Keratinocyte (primary cell): ENCODE data around the gene COMT. TPM values are rescaled to one million over a fixed set of nuclear protein-coding genes. Genes with fewer than 3 reads are reported as not detected.

Source experiments
- DNase-seq: peaks from one replicate; pipeline ENCODE4 v3.0.0-alpha.2; 2011; ENCODE audit warnings: low read depth, missing footprints, low spot score
- FAIRE-seq: peaks from 2 replicates; lab custom pipeline; 2011; peaks lifted over from hg19 to GRCh38; lab: Jason Lieb, UNC
- H2AFZ ChIP-seq: 2 replicates; pipeline ENCODE4 v1.6.0; 2012; ENCODE audit warnings: low read length, control low read depth, inconsistent platforms; ENCODE audit not compliant: control insufficient read depth
- H3K27ac ChIP-seq: 2 replicates; pipeline ENCODE4 v1.5.1; 2011; ENCODE audit warnings: low read length; ENCODE audit not compliant: control insufficient read depth, insufficient read depth
- H3K27me3 ChIP-seq: 3 replicates; pipeline ENCODE4 v1.6.0; 2011; ENCODE audit warnings: low read length; ENCODE audit not compliant: control insufficient read depth, insufficient read depth; ENCODE audit errors: extremely low read depth
- H3K36me3 ChIP-seq, 2 experiments: 2 replicates in 1 of 2; 3 replicates in 1 of 2; pipeline ENCODE4 v1.5.1; 2011; ENCODE audit warnings: low read length in 2 of 2, mild to moderate bottlenecking in 1 of 2; ENCODE audit not compliant: control insufficient read depth in 2 of 2, insufficient read depth in 2 of 2; ENCODE audit errors: extremely low read depth in 1 of 2
- H3K4me1 ChIP-seq: 3 replicates; pipeline ENCODE4 v1.5.1; 2011; ENCODE audit warnings: low read length; ENCODE audit not compliant: control insufficient read depth, insufficient read depth; ENCODE audit errors: extremely low read depth
- H3K4me2 ChIP-seq: 3 replicates; pipeline ENCODE4 v1.6.0; 2011; ENCODE audit warnings: low read depth, low read length; ENCODE audit not compliant: control insufficient read depth, insufficient read depth; ENCODE audit errors: extremely low read depth
- H3K4me3 ChIP-seq, 3 experiments: fragments of 200-600 bp in 1 of 3; sonication (generic) in 1 of 3; 2 replicates in 2 of 3; 3 replicates in 1 of 3; pipeline ENCODE4 v1.5.1; 2011 to 2016; ENCODE audit warnings: low read length in 3 of 3, mild to moderate bottlenecking in 3 of 3, control low read depth in 2 of 3, inconsistent platforms in 1 of 3, low read depth in 1 of 3, mixed read lengths in 1 of 3, mixed run types in 1 of 3, moderate library complexity in 1 of 3; ENCODE audit not compliant: control insufficient read depth in 2 of 3, insufficient read depth in 2 of 3; ENCODE audit errors: extremely low read depth in 1 of 3
- H3K79me2 ChIP-seq: 2 replicates; pipeline ENCODE4 v1.6.0; 2012; ENCODE audit warnings: low read length; ENCODE audit not compliant: control insufficient read depth, insufficient read depth
- H3K9ac ChIP-seq: 3 replicates; pipeline ENCODE4 v1.6.0; 2011; ENCODE audit warnings: low read length; ENCODE audit not compliant: control insufficient read depth, insufficient read depth; ENCODE audit errors: extremely low read depth
- H3K9me1 ChIP-seq: 3 replicates; pipeline ENCODE4 v1.6.0; 2011; ENCODE audit warnings: low read length; ENCODE audit not compliant: control insufficient read depth, insufficient read depth; ENCODE audit errors: extremely low read depth
- H3K9me3 ChIP-seq: 2 replicates; pipeline ENCODE4 v1.5.1; 2012; ENCODE audit warnings: low read depth, low read length; ENCODE audit not compliant: control insufficient read depth
- H4K20me1 ChIP-seq: 3 replicates; pipeline ENCODE4 v1.6.0; 2011; ENCODE audit warnings: low read length; ENCODE audit not compliant: control insufficient read depth, insufficient read depth; ENCODE audit errors: extremely low read depth
- EZH2 ChIP-seq: IDR thresholded peaks from one replicate; pipeline ENCODE4 v1.6.1; 2012; ENCODE audit warnings: inconsistent platforms, mild to moderate bottlenecking, low read length, moderate library complexity
- dilution Hi-C: fragments of 300-500 bp; cut with MboI; formaldehyde crosslinking; loops from one replicate; pipeline ENCODE4 v1.7.0; 2020; ENCODE audit warnings: low sequenced_read_pairs; ENCODE audit not compliant: extremely low pct_ligation_motif_present
- polyA plus RNA-seq, 5 experiments: library from polyadenylated mRNA; depleted of rRNA in 3 of 5; stranded (reverse) in 3 of 5; stranded (forward) in 1 of 5; unstranded in 1 of 5; fragments of >200 nt; gene quantifications; 1 replicate in 1 of 5; 2 replicates in 3 of 5; 3 replicates in 1 of 5; pipeline versions ENCODE4 v1.2.1 to v1.2.3, GENCODE V29; 2011 to 2012; ENCODE audit warnings: missing spikeins in 2 of 5, low read depth in 1 of 5, low replicate concordance in 1 of 5
- TF ChIP-seq, protein P1 (sequence below), 3 experiments: IDR thresholded peaks in 1 of 3; conservative IDR thresholded peaks in 1 of 3; optimal IDR thresholded peaks in 1 of 3; 2 replicates in 2 of 3; 3 replicates in 1 of 3; pipeline versions ENCODE3 to v1.5.1; 2011; ENCODE audit warnings: low read length in 3 of 3, mild to moderate bottlenecking in 3 of 3, moderate library complexity in 2 of 3, control low read depth in 1 of 3, inconsistent platforms in 1 of 3; ENCODE audit not compliant: insufficient read depth in 2 of 3; ENCODE audit errors: extremely low read depth in 1 of 3

COMT gene
- polyA plus RNA-seq, 1 donor (not counting 4 experiments of a cell fraction or from before 2014, with no cell fraction given), result 139 TPM

DNA sequence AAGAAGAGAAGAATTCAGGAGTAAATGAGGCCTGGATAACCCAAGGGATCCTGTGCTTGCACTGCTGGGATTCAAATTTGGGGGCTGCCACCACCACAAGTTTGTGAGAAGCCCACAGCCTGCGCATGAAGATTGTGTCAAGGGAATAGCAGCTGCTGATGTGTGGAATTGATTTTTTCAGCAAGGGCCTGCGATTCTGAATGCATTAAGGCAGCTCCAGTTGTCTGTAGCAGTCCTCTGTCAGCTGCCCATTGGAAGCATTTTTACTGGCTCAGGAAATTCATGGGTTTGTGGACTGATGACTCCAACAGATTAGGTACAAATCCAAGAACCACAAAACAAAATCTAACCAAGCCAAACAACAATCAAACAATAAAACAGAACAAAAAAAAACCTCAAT is 61.1 kb downstream of the COMT start:
- no peak overlapping the region for H3K4me2 ChIP-seq
- H3K79me2 ChIP-seq, result no peaks in the 10 kb centered on the region
- no peaks in the 10 kb centered on the region for H4K20me1 ChIP-seq
- no peak overlapping the region for H3K4me3 ChIP-seq
- FAIRE-seq, result no peak
- no peak for DNase-seq
- TF ChIP-seq, protein P1, sequence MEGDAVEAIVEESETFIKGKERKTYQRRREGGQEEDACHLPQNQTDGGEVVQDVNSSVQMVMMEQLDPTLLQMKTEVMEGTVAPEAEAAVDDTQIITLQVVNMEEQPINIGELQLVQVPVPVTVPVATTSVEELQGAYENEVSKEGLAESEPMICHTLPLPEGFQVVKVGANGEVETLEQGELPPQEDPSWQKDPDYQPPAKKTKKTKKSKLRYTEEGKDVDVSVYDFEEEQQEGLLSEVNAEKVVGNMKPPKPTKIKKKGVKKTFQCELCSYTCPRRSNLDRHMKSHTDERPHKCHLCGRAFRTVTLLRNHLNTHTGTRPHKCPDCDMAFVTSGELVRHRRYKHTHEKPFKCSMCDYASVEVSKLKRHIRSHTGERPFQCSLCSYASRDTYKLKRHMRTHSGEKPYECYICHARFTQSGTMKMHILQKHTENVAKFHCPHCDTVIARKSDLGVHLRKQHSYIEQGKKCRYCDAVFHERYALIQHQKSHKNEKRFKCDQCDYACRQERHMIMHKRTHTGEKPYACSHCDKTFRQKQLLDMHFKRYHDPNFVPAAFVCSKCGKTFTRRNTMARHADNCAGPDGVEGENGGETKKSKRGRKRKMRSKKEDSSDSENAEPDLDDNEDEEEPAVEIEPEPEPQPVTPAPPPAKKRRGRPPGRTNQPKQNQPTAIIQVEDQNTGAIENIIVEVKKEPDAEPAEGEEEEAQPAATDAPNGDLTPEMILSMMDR (optimal IDR thresholded peaks at IDR 0.05 in 1 of 3, IDR thresholded peaks at IDR 0.05 in 1 of 3, conservative IDR thresholded peaks at IDR 0.05 in 1 of 3; ENCODE audit: extremely low read depth in 1 of 3, insufficient read depth in 2 of 3, low read length in 3 of 3), result no peak
- TF ChIP-seq EZH2, result no peak
- H3K27ac ChIP-seq, result no peak overlapping the region
- H3K9ac ChIP-seq, result no peak overlapping the region
- no peaks in the 10 kb centered on the region for H3K9me1 ChIP-seq
- no peaks in the 10 kb centered on the region for H3K36me3 ChIP-seq
- H3K27me3 ChIP-seq, result no peaks in the 10 kb centered on the region
- no peaks in the 10 kb centered on the region for H3K4me1 ChIP-seq
- H2AFZ ChIP-seq, result no peak overlapping the region
- dilution Hi-C loops, result no loop called here
- no peaks in the 10 kb centered on the region for H3K9me3 ChIP-seq

DNA sequence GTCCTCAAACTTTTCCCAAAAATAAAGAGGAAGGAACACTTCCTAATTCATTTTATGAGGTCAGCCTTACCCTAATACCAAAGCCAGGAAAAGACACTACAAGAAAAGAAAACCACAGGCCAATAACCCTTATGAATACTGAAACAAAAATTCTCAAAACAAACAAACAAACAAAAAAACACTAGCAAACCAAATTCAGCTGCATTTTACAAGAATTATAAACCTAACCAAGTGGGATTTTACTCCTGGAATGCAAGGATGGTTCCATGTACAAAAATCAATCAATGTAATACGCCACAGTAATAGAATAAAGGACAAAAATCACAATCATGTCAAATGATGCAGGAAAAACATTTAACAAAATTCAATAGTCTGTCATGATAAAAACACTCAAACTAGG is 61.7 kb downstream of the COMT start:
- FAIRE-seq, result no peak
- H3K4me2 ChIP-seq, result no peak overlapping the region
- H4K20me1 ChIP-seq, result no peaks in the 10 kb centered on the region
- no peaks in the 10 kb centered on the region for H3K9me3 ChIP-seq
- H3K4me1 ChIP-seq, result no peaks in the 10 kb centered on the region
- H2AFZ ChIP-seq, result no peak overlapping the region
- no peak overlapping the region for H3K4me3 ChIP-seq
- no peaks in the 10 kb centered on the region for H3K79me2 ChIP-seq
- DNase-seq, result no peak
- H3K9ac ChIP-seq, result no peak overlapping the region
- no peaks in the 10 kb centered on the region for H3K27me3 ChIP-seq
- H3K36me3 ChIP-seq, result no peaks in the 10 kb centered on the region
- H3K9me1 ChIP-seq, result no peaks in the 10 kb centered on the region
- TF ChIP-seq, protein P1 (optimal IDR thresholded peaks at IDR 0.05 in 1 of 3, IDR thresholded peaks at IDR 0.05 in 1 of 3, conservative IDR thresholded peaks at IDR 0.05 in 1 of 3; ENCODE audit: extremely low read depth in 1 of 3, insufficient read depth in 2 of 3, low read length in 3 of 3), result no peak
- no peak for TF ChIP-seq EZH2
- dilution Hi-C loops, result no loop called here
- no peak overlapping the region for H3K27ac ChIP-seq
